ENCODE results near the gene TMPRSS13. TPM values are rescaled to one million over a fixed set of nuclear protein-coding genes. Genes with fewer than 3 reads are reported as not detected.

Gene TMPRSS13
- total RNA-seq, 2 donors from 2014 or later = 1.2 to 14.7 TPM

- Histone ChIP-seq H3K4me1 (replicated peaks) (no peaks in the 10 kb centered on the region), H3K27ac (no peak overlapping the region), H3K36me3 (no peaks in the 10 kb centered on the region), H3K27me3 (replicated peaks; ENCODE audit: insufficient read depth) (no peaks in the 10 kb centered on the region), H3K9me3 (no peaks in the 10 kb centered on the region), H3K4me3 (no peak overlapping the region)
- intact Hi-C loops (cut with DNase I) = no loop called here
- TF ChIP-seq POLR2AphosphoS5 (IDR thresholded peaks at IDR 0.05) (no peak), POLR2A (IDR thresholded peaks at IDR 0.05) (no peak)
- TF ChIP-seq, protein P1, sequence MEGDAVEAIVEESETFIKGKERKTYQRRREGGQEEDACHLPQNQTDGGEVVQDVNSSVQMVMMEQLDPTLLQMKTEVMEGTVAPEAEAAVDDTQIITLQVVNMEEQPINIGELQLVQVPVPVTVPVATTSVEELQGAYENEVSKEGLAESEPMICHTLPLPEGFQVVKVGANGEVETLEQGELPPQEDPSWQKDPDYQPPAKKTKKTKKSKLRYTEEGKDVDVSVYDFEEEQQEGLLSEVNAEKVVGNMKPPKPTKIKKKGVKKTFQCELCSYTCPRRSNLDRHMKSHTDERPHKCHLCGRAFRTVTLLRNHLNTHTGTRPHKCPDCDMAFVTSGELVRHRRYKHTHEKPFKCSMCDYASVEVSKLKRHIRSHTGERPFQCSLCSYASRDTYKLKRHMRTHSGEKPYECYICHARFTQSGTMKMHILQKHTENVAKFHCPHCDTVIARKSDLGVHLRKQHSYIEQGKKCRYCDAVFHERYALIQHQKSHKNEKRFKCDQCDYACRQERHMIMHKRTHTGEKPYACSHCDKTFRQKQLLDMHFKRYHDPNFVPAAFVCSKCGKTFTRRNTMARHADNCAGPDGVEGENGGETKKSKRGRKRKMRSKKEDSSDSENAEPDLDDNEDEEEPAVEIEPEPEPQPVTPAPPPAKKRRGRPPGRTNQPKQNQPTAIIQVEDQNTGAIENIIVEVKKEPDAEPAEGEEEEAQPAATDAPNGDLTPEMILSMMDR (IDR thresholded peaks at IDR 0.05) = no peak
- 90% methylated on average over 5 of the region's 5 CpGs for whole genome bisulfite sequencing
- DNase-seq (ENCODE audit: low spot score) = no peak
Observed at GRCh38 chr11:117881217-117881616, 48.0 kb downstream of the TMPRSS13 start.

GRCh38 chr11:117879516-117880480 lies 49.4 kb downstream of the TMPRSS13 start:
- Histone ChIP-seq H3K9me3 (no peaks in the 10 kb centered on the region), H3K4me3 (no peak overlapping the region), H3K27me3 (replicated peaks; ENCODE audit: insufficient read depth) (no peaks in the 10 kb centered on the region), H3K4me1 (replicated peaks) (no peaks in the 10 kb centered on the region), H3K36me3 (no peaks in the 10 kb centered on the region), H3K27ac (no peak overlapping the region)
- intact Hi-C loops (cut with DNase I) = no loop called here
- 89% methylated on average over 11 of the region's 11 CpGs for WGBS
- TF ChIP-seq POLR2AphosphoS5 (IDR thresholded peaks at IDR 0.05) = no peak
- TF ChIP-seq, protein P1 (IDR thresholded peaks at IDR 0.05) = no peak
- TF ChIP-seq POLR2A (IDR thresholded peaks at IDR 0.05) = no peak
- no peak for DNase-seq (ENCODE audit: low spot score)

GRCh38 chr11:117878939-117879475 lies 50.2 kb downstream of the TMPRSS13 start:
- H3K4me1 ChIP-seq (replicated peaks) = no peaks in the 10 kb centered on the region
- no peak overlapping the region for H3K27ac ChIP-seq
- no peak for DNase-seq (ENCODE audit: low spot score)
- WGBS = 82% methylated on average over 3 of the region's 3 CpGs
- TF ChIP-seq, protein P1 (IDR thresholded peaks at IDR 0.05) = no peak
- no peak for TF ChIP-seq POLR2AphosphoS5 (IDR thresholded peaks at IDR 0.05)
- TF ChIP-seq POLR2A (IDR thresholded peaks at IDR 0.05) = no peak
- H3K36me3 ChIP-seq = no peaks in the 10 kb centered on the region
- intact Hi-C loops (cut with DNase I) = no loop called here
- no peak overlapping the region for H3K4me3 ChIP-seq
- no peaks in the 10 kb centered on the region for H3K27me3 ChIP-seq (replicated peaks; ENCODE audit: insufficient read depth)
- no peaks in the 10 kb centered on the region for H3K9me3 ChIP-seq

GRCh38 chr11:117878314-117878938 lies 50.8 kb downstream of the TMPRSS13 start:
- intact Hi-C loops (cut with DNase I) = no loop called here
- Histone ChIP-seq H3K4me1 (replicated peaks) (no peaks in the 10 kb centered on the region), H3K27me3 (replicated peaks; ENCODE audit: insufficient read depth) (no peaks in the 10 kb centered on the region), H3K36me3 (no peaks in the 10 kb centered on the region), H3K4me3 (no peak overlapping the region), H3K27ac (no peak overlapping the region), H3K9me3 (no peaks in the 10 kb centered on the region)
- TF ChIP-seq, protein P1 (IDR thresholded peaks at IDR 0.05) = no peak
- TF ChIP-seq POLR2AphosphoS5 (IDR thresholded peaks at IDR 0.05) (no peak), POLR2A (IDR thresholded peaks at IDR 0.05) (no peak)
- no peak for DNase-seq (ENCODE audit: low spot score)
- 93% methylated on average over 6 of the region's 6 CpGs for WGBS
